Endodermal cell (in vitro differentiated cells): ENCODE data around the gene UQCR10. TPM values are rescaled to one million over a fixed set of nuclear protein-coding genes. Genes with fewer than 3 reads are reported as not detected.

Experiments used
- DNase-seq: peaks from one replicate; pipeline ENCODE4 v3.0.0-alpha.2; 2017
- H3K27ac ChIP-seq: 2 replicates; pipeline ENCODE4 v1.5.1; 2013; ENCODE audit warnings: mild to moderate bottlenecking, low read depth, low read length, moderate library complexity
- H3K27me3 ChIP-seq: 2 replicates; pipeline ENCODE4 v1.6.1; 2013; ENCODE audit warnings: mild to moderate bottlenecking, low read length, moderate library complexity; ENCODE audit not compliant: insufficient read depth, control insufficient read depth, poor library complexity, severe bottlenecking
- H3K36me3 ChIP-seq: 2 replicates; pipeline ENCODE4 v1.7.0; 2013; ENCODE audit warnings: mild to moderate bottlenecking, low read length, moderate library complexity; ENCODE audit not compliant: control insufficient read depth, insufficient read depth
- H3K4me1 ChIP-seq: one replicate; pipeline ENCODE4 v1.7.0; 2013; ENCODE audit warnings: low read length; ENCODE audit not compliant: control insufficient read depth, insufficient read depth
- H3K4me3 ChIP-seq: 2 replicates; pipeline ENCODE4 v1.5.1; 2013; ENCODE audit warnings: mild to moderate bottlenecking, low read length, moderate library complexity
- H3K9ac ChIP-seq: 2 replicates; pipeline ENCODE4 v1.6.1; 2013; ENCODE audit warnings: mild to moderate bottlenecking, low read length, moderate library complexity; ENCODE audit not compliant: poor library complexity, severe bottlenecking; ENCODE audit errors: extremely low read depth
- H3K9me3 ChIP-seq: 2 replicates; pipeline ENCODE4 v1.6.1; 2013; ENCODE audit warnings: mild to moderate bottlenecking, low read length, moderate library complexity; ENCODE audit not compliant: control insufficient read depth
- H3K27ac Mint-ChIP-seq: 2 replicates; pipeline ENCODE4 v1.8.0; 2020; ENCODE audit warnings: mixed read lengths
- H3K27me3 Mint-ChIP-seq: 2 replicates; pipeline ENCODE4 v1.8.0; 2021; ENCODE audit warnings: mild to moderate bottlenecking, mixed read lengths; ENCODE audit not compliant: insufficient read depth
- H3K36me3 Mint-ChIP-seq: 2 replicates; pipeline ENCODE4 v1.8.0; 2020; ENCODE audit warnings: low read depth, mixed read lengths
- H3K4me1 Mint-ChIP-seq: 2 replicates; pipeline ENCODE4 v1.8.0; 2020; ENCODE audit warnings: mixed read lengths
- H3K4me3 Mint-ChIP-seq: 2 replicates; pipeline ENCODE4 v1.8.0; 2020; ENCODE audit warnings: mild to moderate bottlenecking, moderate library complexity, mixed read lengths
- H3K9me3 Mint-ChIP-seq: 2 replicates; pipeline ENCODE4 v1.8.0; 2020; ENCODE audit warnings: mild to moderate bottlenecking, mixed read lengths
- WGBS, 2 experiments: methylation state at CpG; one replicate each; pipeline versions ENCODE4 v1.1.5 to v1.1.7; 2013; ENCODE audit warnings: missing lambda C conversion rate in 2 of 2, mixed read lengths in 1 of 2; ENCODE audit not compliant: insufficient coverage in 1 of 2, insufficient read length in 1 of 2; 5-methylcytosine and 5-hydroxymethylcytosine counted together
- total RNA-seq, 2 donors: library from RNA; stranded (reverse); fragmentation: NEBNext Ultra II Directional in 1 of 2; extraction: Animal tissue kit (Norgen Biotek cat#: 25700) in 1 of 2; gene quantifications; 2 replicates in 1 of 2; 3 replicates in 1 of 2; pipeline ENCODE4 v1.2.1, GENCODE V29; 2021
- TF ChIP-seq, protein P1 (sequence below): fragments of 200-600 bp; sonication (generic); conservative IDR thresholded peaks from 2 replicates; pipeline ENCODE4 v1.5.0; 2021; ENCODE audit warnings: antibody characterized with exemption, mild to moderate bottlenecking

UQCR10 gene
- total RNA-seq, 2 donors from 2014 or later = 111 to 120 TPM

DNA sequence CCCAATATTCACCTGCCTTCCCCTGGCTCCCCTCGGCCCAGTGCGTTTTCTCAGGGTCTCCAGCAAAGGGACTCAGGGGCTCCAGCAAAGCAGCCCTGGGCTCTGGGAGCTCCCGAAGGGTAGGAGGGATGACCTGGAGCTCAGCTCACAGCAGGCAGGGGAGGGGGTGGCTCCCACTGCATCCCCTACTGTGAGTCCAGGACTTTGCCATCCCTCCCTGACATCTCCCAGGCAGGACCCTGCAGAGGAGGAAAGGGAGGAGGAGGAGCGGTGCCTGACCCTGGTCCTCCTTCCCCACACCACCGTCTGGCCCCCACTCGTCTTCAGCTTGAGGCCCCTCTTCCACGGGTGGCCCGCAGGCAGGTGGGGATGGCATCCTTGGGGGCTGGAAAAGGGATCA is 42.3 kb upstream of the UQCR10 start:
- 73% methylated on average over 7 of the region's 8 CpGs; no CpG with 5 or more reads in 1 of the 2 experiments for WGBS, 2 experiments
- Mint-ChIP-seq H3K9me3 (no peaks in the 10 kb centered on the region), H3K27ac (no peak overlapping the region), H3K4me3 (no peak overlapping the region), H3K36me3 (no peaks in the 10 kb centered on the region), H3K4me1 (peaks cover 8% of the 10 kb centered on the region), H3K27me3 (peaks cover 48% of the 10 kb centered on the region)
- Histone ChIP-seq H3K4me1 (no peaks in the 10 kb centered on the region), H3K27me3 (peaks cover 49% of the 10 kb centered on the region), H3K9ac (no peak overlapping the region), H3K9me3 (no peaks in the 10 kb centered on the region), H3K27ac (no peak overlapping the region), H3K36me3 (no peaks in the 10 kb centered on the region), H3K4me3 (no peak overlapping the region)
- DNase-seq = no peak
- TF ChIP-seq, protein P1, sequence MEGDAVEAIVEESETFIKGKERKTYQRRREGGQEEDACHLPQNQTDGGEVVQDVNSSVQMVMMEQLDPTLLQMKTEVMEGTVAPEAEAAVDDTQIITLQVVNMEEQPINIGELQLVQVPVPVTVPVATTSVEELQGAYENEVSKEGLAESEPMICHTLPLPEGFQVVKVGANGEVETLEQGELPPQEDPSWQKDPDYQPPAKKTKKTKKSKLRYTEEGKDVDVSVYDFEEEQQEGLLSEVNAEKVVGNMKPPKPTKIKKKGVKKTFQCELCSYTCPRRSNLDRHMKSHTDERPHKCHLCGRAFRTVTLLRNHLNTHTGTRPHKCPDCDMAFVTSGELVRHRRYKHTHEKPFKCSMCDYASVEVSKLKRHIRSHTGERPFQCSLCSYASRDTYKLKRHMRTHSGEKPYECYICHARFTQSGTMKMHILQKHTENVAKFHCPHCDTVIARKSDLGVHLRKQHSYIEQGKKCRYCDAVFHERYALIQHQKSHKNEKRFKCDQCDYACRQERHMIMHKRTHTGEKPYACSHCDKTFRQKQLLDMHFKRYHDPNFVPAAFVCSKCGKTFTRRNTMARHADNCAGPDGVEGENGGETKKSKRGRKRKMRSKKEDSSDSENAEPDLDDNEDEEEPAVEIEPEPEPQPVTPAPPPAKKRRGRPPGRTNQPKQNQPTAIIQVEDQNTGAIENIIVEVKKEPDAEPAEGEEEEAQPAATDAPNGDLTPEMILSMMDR = no peak

DNA sequence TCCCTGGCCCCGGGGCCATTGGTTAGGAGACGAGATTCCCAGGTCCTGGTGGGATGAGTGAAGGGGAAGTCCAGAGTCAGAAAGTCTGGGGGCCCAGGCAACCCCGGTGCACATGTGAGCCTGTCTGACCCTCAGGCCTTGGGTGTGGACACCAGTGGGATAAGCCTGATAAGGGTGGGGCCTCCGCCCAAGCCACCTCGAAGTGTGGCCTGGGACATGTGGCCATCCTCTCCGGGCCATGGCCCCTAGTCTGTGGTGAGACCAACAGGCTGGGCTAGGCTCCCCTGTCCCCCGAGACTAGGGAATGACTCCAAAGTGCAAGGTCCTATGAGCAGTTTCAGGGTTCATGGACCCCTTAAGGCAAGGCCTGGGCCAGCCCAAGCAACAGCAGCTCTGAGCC is 41.1 kb upstream of the UQCR10 start:
- no peaks in the 10 kb centered on the region for H3K4me1 ChIP-seq
- H3K27ac ChIP-seq = no peak overlapping the region
- no peaks in the 10 kb centered on the region for H3K36me3 Mint-ChIP-seq
- no peaks in the 10 kb centered on the region for H3K9me3 Mint-ChIP-seq
- peaks cover 40% of the 10 kb centered on the region for H3K27me3 ChIP-seq
- H3K4me1 Mint-ChIP-seq = peaks cover 8% of the 10 kb centered on the region
- TF ChIP-seq, protein P1 = no peak
- peaks cover 42% of the 10 kb centered on the region for H3K27me3 Mint-ChIP-seq
- no peaks in the 10 kb centered on the region for H3K36me3 ChIP-seq
- WGBS, 2 experiments = 93% methylated on average over 5 to 7 of the region's 7 CpGs
- H3K27ac Mint-ChIP-seq = no peak overlapping the region
- no peak overlapping the region for H3K4me3 Mint-ChIP-seq
- H3K4me3 ChIP-seq = no peak overlapping the region
- H3K9ac ChIP-seq = no peak overlapping the region
- peak; percentile 41 for DNase-seq
- no peaks in the 10 kb centered on the region for H3K9me3 ChIP-seq

DNA sequence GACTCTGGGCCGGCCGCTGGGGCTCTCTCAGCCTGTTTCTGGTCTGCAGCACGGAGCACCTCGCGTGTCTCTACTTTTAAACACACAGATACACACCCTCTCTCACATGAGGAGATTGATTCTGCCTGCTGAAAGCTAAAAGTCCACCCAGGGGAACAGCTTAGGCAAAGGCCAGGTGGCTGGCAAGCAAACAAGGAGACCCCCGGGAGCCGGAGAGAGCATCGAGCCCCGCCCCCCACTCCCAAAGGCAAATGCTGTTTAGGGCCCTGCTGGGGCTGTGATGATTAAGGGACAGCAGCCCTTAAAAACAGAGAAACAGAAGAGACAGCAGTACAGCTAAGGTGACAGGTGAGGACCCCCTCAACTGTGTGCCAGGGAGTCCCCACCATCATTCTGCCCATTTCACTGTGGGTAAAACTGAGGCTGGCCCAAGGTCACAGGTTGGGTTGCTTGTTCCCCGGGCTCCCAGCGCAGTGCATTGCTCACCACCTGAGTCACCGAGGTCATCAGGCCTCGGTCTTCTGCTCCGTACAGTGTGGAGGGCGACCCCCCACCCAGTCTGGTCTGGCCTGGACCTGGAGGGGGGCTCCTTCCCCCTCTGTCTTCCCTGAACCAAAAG is 40.5 kb upstream of the UQCR10 start:
- TF ChIP-seq, protein P1 = no peak
- peaks cover 36% of the 10 kb centered on the region for H3K27me3 Mint-ChIP-seq
- WGBS, 2 experiments = 44 to 52% methylated on average over 6 to 15 of the region's 15 CpGs

More for the DNA sequence above, 40.5 kb upstream of the UQCR10 start:
- Histone ChIP-seq H3K4me3 (no peak overlapping the region), H3K27me3 (peaks cover 34% of the 10 kb centered on the region), H3K27ac (no peak overlapping the region), H3K9ac (no peak overlapping the region), H3K36me3 (no peaks in the 10 kb centered on the region), H3K4me1 (no peaks in the 10 kb centered on the region), H3K9me3 (no peaks in the 10 kb centered on the region)
- Mint-ChIP-seq H3K36me3 (no peaks in the 10 kb centered on the region), H3K4me1 (peaks cover 8% of the 10 kb centered on the region), H3K9me3 (no peaks in the 10 kb centered on the region), H3K4me3 (no peak overlapping the region), H3K27ac (no peak overlapping the region)
- no peak for DNase-seq
